Stimulated activated CD8-positive, alpha-beta memory T cell treated with anti-CD3 and anti-CD28 coated beads, Interleukin-12 subunit alpha, Interleukin-12 subunit beta, amount 100 ng/mL, for 4 hours (primary cell): ENCODE results near the gene EFNA3.

Experiments used
- DNase-seq: peaks from one replicate; pipeline ENCODE4 v3.0.0-alpha.2; 2020; ENCODE audit warnings: low read depth

The EFNA3 gene

GRCh38 chr1:155048449-155049334, 29.9 kb upstream of the EFNA3 start:
- DNase-seq = no peak

- no peak for DNase-seq
Observed at GRCh38 chr1:155049651-155050559, 28.7 kb upstream of the EFNA3 start.

- DNase-seq = peak; percentile 71
Observed at GRCh38 chr1:155050560-155051341, 27.9 kb upstream of the EFNA3 start, which contains the start of gene ADAM15. ADAM15 (plus strand) TSS chr1:155051316; CDS start chr1:155051387, 71 bp downstream.

- DNase-seq = no peak
Observed at GRCh38 chr1:155051342-155051776, 27.3 kb upstream of the EFNA3 start.

GRCh38 chr1:155051777-155052398, 26.7 kb upstream of the EFNA3 start:
- peak; percentile 29 for DNase-seq

GRCh38 chr1:155052439-155053395, 25.9 kb upstream of the EFNA3 start:
- no peak for DNase-seq

- no peak for DNase-seq
Observed at GRCh38 chr1:155053531-155054105, 25.0 kb upstream of the EFNA3 start.

GRCh38 chr1:155057104-155057503, 21.5 kb upstream of the EFNA3 start:
- DNase-seq = no peak

GRCh38 chr1:155057788-155058211, 20.8 kb upstream of the EFNA3 start:
- no peak for DNase-seq

- no peak for DNase-seq
Observed at GRCh38 chr1:155060736-155061135, 17.9 kb upstream of the EFNA3 start.

- peak; percentile 84 for DNase-seq
Observed at GRCh38 chr1:155061381-155062150, 17.1 kb upstream of the EFNA3 start.

GRCh38 chr1:155062151-155062686, 16.4 kb upstream of the EFNA3 start:
- no peak for DNase-seq

GRCh38 chr1:155062702-155063411, 15.8 kb upstream of the EFNA3 start:
- peak; percentile 55 for DNase-seq

GRCh38 chr1:155063550-155064110, 15.0 kb upstream of the EFNA3 start, which contains the start of gene EFNA4:
EFNA4 (plus strand) TSS chr1:155063740; CDS start chr1:155063824, 84 bp downstream.
- peak; percentile 66 for DNase-seq

- no peak for DNase-seq
Observed at GRCh38 chr1:155064111-155064831, 14.4 kb upstream of the EFNA3 start.

GRCh38 chr1:155064832-155065429, 13.7 kb upstream of the EFNA3 start:
- no peak for DNase-seq
